SK-N-MC (cell line): ENCODE data around the gene LSM3.

Source experiments
- DNase-seq: peaks from one replicate; pipeline ENCODE4 v3.0.0-alpha.2; 2011; ENCODE audit warnings: low read depth, low spot score
- H3K27ac ChIP-seq: fragments of 200-600 bp; sonication (generic); 2 replicates; pipeline ENCODE4 v1.5.1; 2016; ENCODE audit warnings: mixed run types
- H3K36me3 ChIP-seq: fragments of 200-600 bp; sonication (generic); 2 replicates; pipeline ENCODE4 v1.6.1; 2017; ENCODE audit warnings: antibody characterized with exemption, low read length, mixed read lengths; ENCODE audit not compliant: insufficient read depth
- H3K4me3 ChIP-seq: fragments of 200-600 bp; sonication (generic); 2 replicates; pipeline ENCODE4 v1.5.1; 2016
- H3K9ac ChIP-seq: fragments of 200-600 bp; sonication (generic); 2 replicates; pipeline ENCODE4 v1.8.0; 2017; ENCODE audit warnings: mixed run types, mixed read lengths; ENCODE audit not compliant: insufficient read length
- H3K9me3 ChIP-seq: fragments of 200-600 bp; sonication (generic); 2 replicates; pipeline ENCODE4 v1.6.1; 2017; ENCODE audit warnings: low read depth, mild to moderate bottlenecking, antibody characterized with exemption, low read length, moderate library complexity, mixed read lengths
- EZH2 ChIP-seq: fragments of 200-600 bp; sonication (generic); IDR thresholded peaks from one replicate; pipeline ENCODE4 v1.6.1; 2017; ENCODE audit warnings: antibody characterized with exemption
- FOXP2 ChIP-seq: optimal IDR thresholded peaks from 2 replicates; pipeline ENCODE3; 2011; ENCODE audit warnings: mild to moderate bottlenecking, moderate library complexity; ENCODE audit not compliant: insufficient read depth; ENCODE audit errors: extremely low read length, control extremely low read depth
- POLR2AphosphoS5 ChIP-seq: IDR thresholded peaks from 2 replicates; pipeline ENCODE4 v1.6.1; 2012; ENCODE audit warnings: mild to moderate bottlenecking, low read depth, low read length, borderline replicate concordance

LSM3 gene

GRCh38 chr3:14178247-14179113 lies at the start of gene LSM3, which contains the start of gene XPC:
TSS of gene LSM3 (plus strand) at chr3:14178817. CDS start at chr3:14178861, 44 bp downstream.
TSS of gene XPC (minus strand) at chr3:14178601. CDS start at chr3:14178568, 33 bp downstream.
- peak; percentile 88 for DNase-seq
- peak within 1 kb of the TSS; percentile 88 for H3K4me3 ChIP-seq
- TF ChIP-seq FOXP2 (no peak), POLR2AphosphoS5 (peak; percentile 89)
- no peaks in the 10 kb centered on the region for H3K9me3 ChIP-seq
- H3K27ac ChIP-seq, result peak within 1 kb of the TSS; percentile 60; the same call in 1 of the 2 replicates
- H3K9ac ChIP-seq, result peak within 1 kb of the TSS; percentile 97
- peaks cover 1% of the 10 kb centered on the region for H3K36me3 ChIP-seq

- H3K36me3 ChIP-seq, result peaks cover 13% of the 10 kb centered on the region
Measured at GRCh38 chr3:14129296-14129695, 49.3 kb upstream of the LSM3 start.

GRCh38 chr3:14130230-14130629 lies 48.4 kb upstream of the LSM3 start:
- Histone ChIP-seq H3K9ac (no peak overlapping the region), H3K27ac (no peak overlapping the region), H3K9me3 (no peaks in the 10 kb centered on the region), H3K4me3 (no peak overlapping the region), H3K36me3 (peaks cover 13% of the 10 kb centered on the region)
- no peak for DNase-seq
- TF ChIP-seq FOXP2 (no peak), EZH2 (no peak), POLR2AphosphoS5 (no peak)

More at GRCh38 chr3:14129296-14129695, 49.3 kb upstream of the LSM3 start:
- H3K9ac ChIP-seq, result no peak overlapping the region
- no peak for TF ChIP-seq EZH2
- no peak for TF ChIP-seq POLR2AphosphoS5
- no peak for TF ChIP-seq FOXP2
- H3K9me3 ChIP-seq, result no peaks in the 10 kb centered on the region
- DNase-seq, result no peak
- H3K4me3 ChIP-seq, result no peak overlapping the region
- H3K27ac ChIP-seq, result no peak overlapping the region

GRCh38 chr3:14130707-14131106 lies 47.9 kb upstream of the LSM3 start:
- no peak for TF ChIP-seq EZH2
- no peak for TF ChIP-seq POLR2AphosphoS5
- TF ChIP-seq FOXP2, result no peak
- Histone ChIP-seq H3K9ac (no peak overlapping the region), H3K36me3 (peaks cover 13% of the 10 kb centered on the region), H3K27ac (no peak overlapping the region), H3K4me3 (no peak overlapping the region), H3K9me3 (no peaks in the 10 kb centered on the region)
- no peak for DNase-seq

- TF ChIP-seq EZH2 (no peak), FOXP2 (no peak), POLR2AphosphoS5 (no peak)
- no peak overlapping the region for H3K9ac ChIP-seq
- H3K27ac ChIP-seq, result no peak overlapping the region
- H3K4me3 ChIP-seq, result no peak overlapping the region
- no peak for DNase-seq
- H3K36me3 ChIP-seq, result peaks cover 13% of the 10 kb centered on the region
- H3K9me3 ChIP-seq, result no peaks in the 10 kb centered on the region
Measured at GRCh38 chr3:14131134-14131533, 47.5 kb upstream of the LSM3 start.

- Histone ChIP-seq H3K9me3 (no peaks in the 10 kb centered on the region), H3K4me3 (no peak overlapping the region), H3K27ac (no peak overlapping the region), H3K36me3 (peaks cover 13% of the 10 kb centered on the region), H3K9ac (no peak overlapping the region)
- DNase-seq, result no peak
- TF ChIP-seq FOXP2 (no peak), POLR2AphosphoS5 (no peak), EZH2 (no peak)
Measured at GRCh38 chr3:14132120-14132519, 46.5 kb upstream of the LSM3 start.

- H3K9ac ChIP-seq, result no peak overlapping the region
Measured at GRCh38 chr3:14132689-14133088, 45.9 kb upstream of the LSM3 start.

GRCh38 chr3:14133188-14133800 lies 45.3 kb upstream of the LSM3 start:
- no peak overlapping the region for H3K4me3 ChIP-seq
- no peak for TF ChIP-seq POLR2AphosphoS5
- no peak for TF ChIP-seq FOXP2
- no peak for TF ChIP-seq EZH2
- H3K9ac ChIP-seq, result no peak overlapping the region
- H3K27ac ChIP-seq, result no peak overlapping the region
- DNase-seq, result no peak
- H3K9me3 ChIP-seq, result no peaks in the 10 kb centered on the region
- peaks cover 13% of the 10 kb centered on the region for H3K36me3 ChIP-seq

More at GRCh38 chr3:14132689-14133088, 45.9 kb upstream of the LSM3 start:
- no peak overlapping the region for H3K4me3 ChIP-seq
- TF ChIP-seq EZH2 (no peak), POLR2AphosphoS5 (no peak), FOXP2 (no peak)
- no peak for DNase-seq
- H3K27ac ChIP-seq, result no peak overlapping the region
- H3K36me3 ChIP-seq, result peaks cover 13% of the 10 kb centered on the region
- no peaks in the 10 kb centered on the region for H3K9me3 ChIP-seq
